GM12878 (cell line): Measurements from ENCODE around the gene HAO1.

Experiments
- CREM ChIP-seq: IDR thresholded peaks from 2 replicates; pipeline ENCODE4 v1.6.1; 2014; ENCODE audit warnings: antibody characterized with exemption, low read depth
- CTCF ChIP-seq, 3 experiments: IDR thresholded peaks in 2 of 3; conservative IDR thresholded peaks in 1 of 3; 2 replicates each; pipeline ENCODE4 v1.5.1; 2011; ENCODE audit warnings: low read depth in 3 of 3, low read length in 3 of 3, mild to moderate bottlenecking in 3 of 3, control low read depth in 2 of 3, moderate library complexity in 2 of 3, inconsistent platforms in 1 of 3, mixed read lengths in 1 of 3; ENCODE audit not compliant: control insufficient read depth in 2 of 3, insufficient read depth in 1 of 3; ENCODE audit errors: extremely low read depth in 1 of 3
- EP300 ChIP-seq, 2 experiments: fragments of 150-350 bp in 1 of 2; IDR thresholded peaks; 2 replicates each; pipeline ENCODE4 v1.6.1; 2011 to 2012; ENCODE audit warnings: low read depth in 2 of 2, low read length in 2 of 2, borderline replicate concordance in 1 of 2, improper control_type of control experiment in 1 of 2, inconsistent platforms in 1 of 2; ENCODE audit not compliant: control insufficient read depth in 1 of 2
- EZH2 ChIP-seq: IDR thresholded peaks from 2 replicates; pipeline ENCODE4 v1.6.1; 2012; ENCODE audit warnings: low read depth, mild to moderate bottlenecking, control low read depth, inconsistent platforms, low read length, borderline replicate concordance; ENCODE audit not compliant: control insufficient read depth
- FOS ChIP-seq: IDR thresholded peaks from 3 replicates; pipeline ENCODE4 v1.6.1; 2011; ENCODE audit warnings: borderline replicate concordance; ENCODE audit not compliant: insufficient read length; ENCODE audit errors: extremely low read depth
- RELB ChIP-seq: fragments of 450-650 bp; IDR thresholded peaks from 2 replicates; pipeline ENCODE4 v1.6.1; 2017; ENCODE audit warnings: low read depth, mild to moderate bottlenecking, moderate library complexity
- SP1 ChIP-seq: IDR thresholded peaks from one replicate; pipeline ENCODE4 v1.6.1; 2011; ENCODE audit warnings: low read depth, low read length

- TF ChIP-seq CTCF (IDR thresholded peaks at IDR 0.05 in 2 of 3, conservative IDR thresholded peaks at IDR 0.05 in 1 of 3; ENCODE audit: control insufficient read depth in 2 of 3, extremely low read depth in 1 of 3, insufficient read depth in 1 of 3, low read depth in 3 of 3, low read length in 3 of 3) (no peak), SP1 (no peak), EP300 (IDR thresholded peaks at IDR 0.05; ENCODE audit: borderline replicate concordance in 1 of 2, control insufficient read depth in 1 of 2, low read depth in 2 of 2, low read length in 2 of 2) (no peak), CREM (no peak), FOS (no peak), EZH2 (no peak), RELB (no peak)
Measured at GRCh38 chr20:7938058-7938457, 2.2 kb downstream of the HAO1 start.
